SK-N-MC (cell line): ENCODE data around the gene TSPAN12.

Source experiments
- EZH2 ChIP-seq: fragments of 200-600 bp; sonication (generic); IDR thresholded peaks from one replicate; pipeline ENCODE4 v1.6.1; 2017; ENCODE audit warnings: antibody characterized with exemption
- FOXP2 ChIP-seq: optimal IDR thresholded peaks from 2 replicates; pipeline ENCODE3; 2011; ENCODE audit warnings: mild to moderate bottlenecking, moderate library complexity; ENCODE audit not compliant: insufficient read depth; ENCODE audit errors: extremely low read length, control extremely low read depth
- POLR2AphosphoS5 ChIP-seq: IDR thresholded peaks from 2 replicates; pipeline ENCODE4 v1.6.1; 2012; ENCODE audit warnings: mild to moderate bottlenecking, low read depth, low read length, borderline replicate concordance

GRCh38 chr7:120819861-120820260 lies 38.1 kb downstream of the TSPAN12 start:
- TF ChIP-seq POLR2AphosphoS5 (no peak), EZH2 (no peak), FOXP2 (no peak)
